Measurements from ENCODE around the gene ZDHHC8.

ZDHHC8 gene

DNA sequence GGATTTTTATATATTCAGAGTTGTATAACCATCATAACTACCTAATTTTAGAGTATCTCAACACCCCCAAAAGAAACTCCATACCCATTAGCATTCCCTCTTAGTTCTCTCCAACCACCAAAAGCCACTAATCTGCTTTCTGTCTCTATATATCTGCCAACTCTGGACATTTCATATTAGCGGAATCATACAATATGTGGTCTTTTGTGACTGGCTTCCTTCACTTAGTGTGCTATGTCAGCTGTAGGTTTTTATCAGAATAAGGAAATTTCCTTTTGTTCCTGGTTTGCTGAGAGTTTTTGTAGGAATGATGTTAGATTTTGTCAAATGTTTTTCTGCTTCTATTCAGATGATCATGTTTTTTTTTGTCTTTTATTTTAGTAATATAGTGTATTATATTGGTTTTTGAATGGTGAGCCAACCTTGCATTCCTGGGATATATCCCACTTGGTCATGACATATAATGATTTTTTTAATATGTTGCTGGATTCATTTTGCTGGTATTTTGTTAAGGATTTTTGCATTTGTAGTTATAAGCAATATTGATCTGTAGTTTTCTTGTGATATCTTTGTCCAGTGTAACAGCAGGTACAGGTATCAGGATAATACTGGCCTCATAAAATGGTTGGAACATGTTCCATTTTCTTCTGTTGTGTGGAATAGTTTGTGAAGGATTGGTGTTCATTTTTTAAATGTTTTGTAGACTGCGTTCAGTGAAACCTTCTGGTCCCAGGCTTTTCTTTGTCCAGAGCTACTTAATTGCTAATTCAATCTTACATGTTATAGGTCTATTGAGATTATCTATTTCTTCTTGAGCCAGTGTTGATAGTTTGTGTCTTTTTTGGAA, 34.8 kb upstream of the ZDHHC8 start:
- no peak for DNase-seq

DNA sequence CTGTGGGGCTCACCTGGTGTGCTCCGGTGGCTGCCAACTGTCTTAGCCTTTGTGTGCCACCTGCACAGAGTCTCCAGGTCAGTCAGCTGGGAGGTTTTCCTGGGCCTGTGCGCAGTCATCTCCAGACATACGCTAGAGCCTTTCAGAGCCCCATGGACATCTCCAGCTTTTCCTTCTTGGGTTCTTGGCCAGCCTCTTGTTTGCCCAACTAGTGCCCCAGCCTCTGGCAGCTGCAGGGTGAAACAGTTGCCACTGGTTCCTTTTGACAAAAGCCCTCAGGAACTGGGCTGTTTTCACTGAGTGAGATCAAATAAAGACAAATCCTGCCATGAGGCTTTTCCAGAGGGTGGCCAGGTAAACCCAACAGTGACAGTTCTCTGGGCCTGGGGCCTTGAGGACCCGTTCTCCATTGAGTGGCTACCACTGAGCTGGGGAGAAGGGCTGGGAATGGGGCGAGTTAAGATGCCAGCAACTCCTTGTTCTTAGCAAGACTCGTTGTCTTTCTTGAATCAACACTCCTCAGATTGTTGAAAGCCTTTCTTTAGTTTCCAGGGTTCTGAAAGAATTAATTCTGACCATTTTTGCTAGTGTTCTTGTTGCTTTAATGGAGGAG, 32.4 kb upstream of the ZDHHC8 start:
- no peak for DNase-seq

- no peak for DNase-seq
Measured at GRCh38 chr22:20101638-20102037, 30.0 kb upstream of the ZDHHC8 start.

DNA sequence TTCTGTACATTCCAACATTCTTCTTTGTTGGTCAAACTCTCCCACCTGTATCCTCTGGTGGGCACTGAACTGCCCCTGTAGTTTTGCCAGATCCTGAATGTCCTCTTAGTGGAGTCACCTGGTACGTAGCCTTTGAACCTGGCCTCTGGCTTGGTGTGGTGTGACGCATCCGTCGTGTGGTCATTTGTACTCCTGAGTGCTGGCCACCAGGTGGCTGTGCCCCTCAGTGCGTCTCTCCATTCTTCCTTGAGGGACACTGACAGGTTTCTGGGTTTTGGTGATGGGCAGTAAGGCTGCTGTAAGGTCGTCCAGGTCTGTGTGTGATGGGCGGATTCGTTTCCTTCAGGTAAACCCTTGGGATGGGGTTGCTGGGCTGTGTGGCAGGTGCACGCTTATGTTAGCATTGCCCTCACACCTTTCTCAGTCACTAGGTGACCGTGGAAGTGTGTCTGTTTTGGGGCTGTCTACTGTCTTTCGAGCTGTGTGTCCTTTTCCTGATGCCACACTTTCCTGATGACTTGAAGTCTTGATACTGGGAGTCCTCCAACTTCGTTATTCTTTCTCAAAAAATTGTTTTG, 29.3 kb upstream of the ZDHHC8 start:
- DNase-seq, result no peak

GRCh38 chr22:20105456-20106204, 26.0 kb upstream of the ZDHHC8 start:
- no peak for DNase-seq

- DNase-seq, result no peak
Measured at GRCh38 chr22:20106205-20106848, 25.3 kb upstream of the ZDHHC8 start.

DNA sequence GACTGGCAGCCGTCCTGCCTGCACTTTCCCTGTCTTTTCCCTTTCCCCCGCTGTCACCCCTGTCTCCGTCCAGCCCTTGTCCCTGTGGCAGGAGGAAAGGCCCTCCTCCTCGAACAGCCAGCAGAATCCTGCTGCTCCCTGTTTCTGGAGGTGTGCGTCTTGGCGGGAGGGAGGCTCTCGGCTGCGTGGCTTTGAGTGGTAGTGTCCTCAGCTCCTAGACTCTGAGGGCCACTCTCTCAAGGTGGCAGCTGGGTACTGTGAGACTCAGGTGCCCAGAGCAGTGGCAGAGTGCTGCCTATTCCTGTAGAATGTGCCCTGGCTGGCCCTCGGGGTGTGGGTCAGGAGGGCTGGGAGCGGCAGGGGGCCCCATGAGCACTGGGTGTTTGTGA, 24.8 kb upstream of the ZDHHC8 start:
- DNase-seq, result no peak

DNA sequence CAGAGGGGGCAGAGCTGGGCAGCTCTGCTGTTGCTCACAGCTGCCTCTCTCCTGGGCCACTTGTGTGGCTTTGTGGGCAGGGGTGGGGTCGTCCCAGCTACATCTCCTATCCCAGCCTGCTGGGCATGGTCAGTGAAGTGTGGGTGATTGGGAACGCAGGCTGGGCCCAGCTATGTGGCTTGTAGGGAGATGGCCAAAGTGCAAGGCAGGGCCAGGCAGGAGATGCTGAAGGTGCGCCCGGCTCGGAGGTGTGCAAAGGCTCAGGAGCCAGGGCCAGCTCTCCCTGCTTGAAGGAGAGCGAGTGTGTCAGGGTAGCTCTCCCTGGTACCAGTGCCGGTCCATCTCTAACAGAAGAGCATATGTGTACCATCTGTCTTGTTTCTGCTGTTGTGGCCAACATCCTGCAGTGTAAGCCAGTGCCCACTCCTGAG, 24.1 kb upstream of the ZDHHC8 start:
- no peak for DNase-seq

DNA sequence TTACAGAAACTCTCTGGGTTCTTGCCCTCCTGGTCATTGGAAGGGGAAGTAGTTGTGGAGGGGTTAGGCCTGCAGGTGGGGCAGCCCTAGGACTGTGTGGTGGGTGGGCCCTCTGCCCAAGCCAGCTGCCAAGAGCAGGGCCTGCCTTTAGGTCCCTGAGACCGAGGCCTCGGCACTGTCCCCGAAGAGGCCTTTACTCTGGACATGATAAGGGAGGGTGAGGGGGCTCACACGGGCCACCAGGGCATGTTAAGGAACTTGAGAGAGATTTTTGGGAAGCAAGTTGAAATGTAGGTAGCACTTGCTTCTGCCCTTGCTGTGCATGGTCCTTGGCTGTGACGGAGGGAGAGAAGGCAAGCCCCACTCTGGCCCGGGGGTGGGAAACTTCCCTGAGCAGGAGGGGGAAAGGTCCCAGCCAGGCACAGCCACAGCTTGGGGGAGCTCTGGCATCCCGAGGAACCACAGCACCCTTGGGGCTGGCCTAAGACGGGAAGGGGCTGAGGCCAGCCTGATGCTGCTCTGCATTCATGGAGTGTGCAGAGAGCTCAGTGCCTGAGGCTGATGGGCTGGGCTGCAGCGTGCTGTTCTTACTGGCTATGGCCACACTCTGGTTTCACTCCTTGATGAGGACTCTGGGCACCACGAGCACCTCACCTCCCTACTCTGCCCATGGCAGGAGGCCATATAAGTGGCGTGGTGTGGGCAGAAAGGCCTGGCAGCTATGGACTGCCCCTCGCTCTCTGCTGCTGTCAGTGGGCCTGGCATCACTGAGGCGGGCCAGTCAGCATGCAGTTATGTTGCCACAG, 23.4 kb upstream of the ZDHHC8 start:
- DNase-seq, result no peak

- DNase-seq, result no peak
Measured at GRCh38 chr22:20108757-20109230, 22.8 kb upstream of the ZDHHC8 start.

DNA sequence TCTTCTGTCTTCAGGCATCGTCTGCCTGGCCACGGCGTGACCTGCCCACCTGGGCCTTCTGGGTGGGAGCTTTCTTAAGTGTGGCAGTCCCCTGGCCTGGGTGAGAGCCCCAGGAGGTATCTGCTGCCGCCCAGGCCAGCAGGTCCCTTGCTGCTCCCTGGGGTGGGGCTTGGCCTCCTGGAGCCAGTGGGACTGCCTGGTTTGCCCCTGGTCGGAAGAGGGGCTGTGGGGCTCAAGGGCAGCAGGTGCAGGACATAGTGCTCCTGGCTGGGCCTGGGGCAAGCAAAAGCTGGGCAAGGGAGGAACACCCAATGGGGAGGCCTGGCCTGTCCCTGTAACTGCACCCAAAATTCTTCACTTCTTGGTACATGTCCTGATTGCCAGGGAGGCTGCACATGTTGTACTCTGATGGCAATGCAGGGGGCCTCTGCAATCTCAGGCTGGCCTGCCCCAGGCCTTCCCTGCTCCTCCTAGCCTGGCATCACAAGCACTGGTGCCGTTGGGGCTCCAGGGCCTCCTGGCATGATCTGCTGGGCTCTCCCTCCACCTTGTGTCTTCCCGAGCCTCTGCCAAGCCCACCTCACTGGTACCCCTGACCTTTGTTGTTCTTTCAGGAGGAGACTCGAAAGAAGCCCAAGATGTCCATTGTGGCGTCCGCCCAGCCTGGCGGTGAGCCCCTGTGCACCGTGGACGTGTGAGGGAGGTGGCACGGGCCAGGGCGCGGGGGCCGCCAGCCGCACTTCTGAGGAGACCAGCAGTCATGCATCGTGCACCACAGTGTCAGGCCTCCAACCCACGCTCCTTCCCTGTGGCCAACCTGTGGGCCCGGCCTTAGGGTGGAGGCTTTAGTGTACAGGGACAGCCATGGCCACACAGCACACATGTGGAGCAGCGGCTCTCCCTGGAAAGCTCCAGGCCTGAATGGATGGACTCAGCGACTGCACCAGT, 21.9 kb upstream of the ZDHHC8 start:
- DNase-seq, result no peak

DNA sequence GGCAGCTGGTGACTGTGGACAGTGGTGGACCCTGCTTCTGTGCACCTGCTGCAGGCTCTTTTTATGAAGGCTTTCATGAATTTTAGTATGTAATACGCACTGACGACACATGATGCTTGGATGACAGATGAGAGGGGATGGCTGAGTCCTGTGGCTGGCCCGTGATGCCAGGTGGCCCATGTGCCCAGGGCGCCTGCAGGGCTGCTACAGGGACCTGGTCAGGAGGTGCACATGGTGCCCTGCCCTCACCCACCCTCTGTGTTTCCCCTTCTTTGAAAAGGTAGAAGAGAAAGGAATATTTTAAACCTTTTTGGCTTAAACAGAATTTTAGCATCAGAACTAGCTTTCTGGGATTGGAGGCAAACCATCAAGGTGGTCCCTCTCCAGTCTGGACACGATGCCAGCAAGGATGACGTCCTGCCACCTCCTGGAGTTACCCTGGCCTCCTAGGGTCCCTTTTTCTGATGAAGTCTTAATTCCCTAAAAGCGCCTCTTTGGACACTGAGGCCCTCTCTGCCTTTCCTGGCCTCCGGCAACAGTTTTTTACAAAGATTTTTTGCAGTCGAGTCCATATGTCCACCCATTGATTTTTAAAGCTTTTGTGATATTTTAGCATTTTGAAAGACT, 21.1 kb upstream of the ZDHHC8 start:
- DNase-seq, result no peak

DNA sequence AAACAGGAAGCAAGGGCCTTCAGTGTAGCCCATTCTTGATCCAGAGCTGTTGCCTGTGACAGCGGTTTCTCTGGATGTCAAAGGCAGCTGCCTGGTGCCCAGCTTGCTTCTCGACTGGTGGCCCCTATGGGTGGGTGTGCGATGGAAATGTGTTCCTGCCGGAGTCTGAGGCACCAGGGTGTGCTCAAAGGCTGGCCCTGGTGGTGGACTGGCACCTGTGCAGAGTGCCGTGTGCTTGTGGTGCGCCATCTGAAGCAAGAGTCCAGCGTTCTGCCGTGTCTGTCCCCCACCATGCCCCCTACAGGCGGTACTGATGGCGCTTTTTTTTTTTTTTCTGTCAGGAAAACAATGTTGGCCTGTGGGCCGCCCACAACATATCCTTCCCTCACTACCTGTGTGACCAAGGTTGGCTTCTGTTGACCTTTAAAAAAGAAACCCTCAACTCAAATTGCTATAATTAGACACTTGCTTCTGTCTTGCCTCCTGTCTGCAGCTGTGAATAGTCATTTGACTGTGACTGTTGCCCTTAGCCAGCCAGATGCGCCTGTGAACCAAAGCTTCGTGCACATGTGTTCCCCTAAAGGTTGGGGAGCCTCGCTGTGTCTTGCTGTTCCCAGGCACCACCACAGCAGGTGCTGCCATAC, 20.4 kb upstream of the ZDHHC8 start:
- no peak for DNase-seq

DNA sequence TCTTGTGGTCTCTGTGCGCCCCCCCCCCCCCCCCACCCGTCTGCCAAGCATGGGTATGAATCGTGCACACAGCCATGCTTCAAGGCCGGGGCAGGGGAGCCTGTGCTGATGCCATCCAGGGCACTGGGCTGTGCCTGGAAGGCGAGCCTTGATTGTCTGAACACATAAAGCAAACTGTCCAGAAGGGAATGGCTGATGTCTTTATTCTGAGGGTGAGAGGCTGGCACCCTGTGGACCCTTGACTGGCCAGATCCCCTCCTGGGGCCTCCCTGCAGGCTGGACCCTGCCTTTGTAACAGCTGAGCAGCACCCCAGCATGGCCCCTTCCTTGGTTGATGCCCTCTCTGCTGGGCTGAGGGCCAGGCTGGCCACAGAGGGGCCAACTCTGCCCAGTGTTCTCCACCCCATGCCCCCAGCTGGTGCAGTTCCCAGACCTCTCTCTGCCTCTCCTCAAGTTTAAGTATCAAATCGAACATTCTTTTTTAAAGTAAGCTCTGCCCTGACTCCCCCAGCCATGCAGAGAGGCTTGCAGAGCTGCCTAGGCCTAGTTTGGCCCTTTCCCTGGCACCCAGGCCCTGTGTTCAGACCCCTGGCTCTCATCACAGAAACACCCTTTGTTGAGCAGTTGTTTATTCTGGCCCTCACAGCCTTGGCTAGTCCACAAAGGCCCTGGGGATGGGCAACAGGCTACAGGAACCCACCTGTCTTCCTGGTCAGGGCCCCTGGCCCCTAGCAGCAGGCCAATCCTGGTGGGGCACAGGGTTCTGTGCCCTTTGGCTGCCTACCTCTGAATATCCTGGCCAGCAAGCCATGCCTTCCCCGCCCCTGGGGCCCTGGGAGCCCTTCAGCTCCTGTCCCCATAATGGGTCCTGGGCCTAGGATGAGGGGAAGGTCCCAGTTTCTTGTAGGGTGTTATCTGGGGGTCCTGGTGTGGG, 19.6 kb upstream of the ZDHHC8 start:
- no peak for DNase-seq

GRCh38 chr22:20112623-20113511, 18.7 kb upstream of the ZDHHC8 start:
- no peak for DNase-seq

DNA sequence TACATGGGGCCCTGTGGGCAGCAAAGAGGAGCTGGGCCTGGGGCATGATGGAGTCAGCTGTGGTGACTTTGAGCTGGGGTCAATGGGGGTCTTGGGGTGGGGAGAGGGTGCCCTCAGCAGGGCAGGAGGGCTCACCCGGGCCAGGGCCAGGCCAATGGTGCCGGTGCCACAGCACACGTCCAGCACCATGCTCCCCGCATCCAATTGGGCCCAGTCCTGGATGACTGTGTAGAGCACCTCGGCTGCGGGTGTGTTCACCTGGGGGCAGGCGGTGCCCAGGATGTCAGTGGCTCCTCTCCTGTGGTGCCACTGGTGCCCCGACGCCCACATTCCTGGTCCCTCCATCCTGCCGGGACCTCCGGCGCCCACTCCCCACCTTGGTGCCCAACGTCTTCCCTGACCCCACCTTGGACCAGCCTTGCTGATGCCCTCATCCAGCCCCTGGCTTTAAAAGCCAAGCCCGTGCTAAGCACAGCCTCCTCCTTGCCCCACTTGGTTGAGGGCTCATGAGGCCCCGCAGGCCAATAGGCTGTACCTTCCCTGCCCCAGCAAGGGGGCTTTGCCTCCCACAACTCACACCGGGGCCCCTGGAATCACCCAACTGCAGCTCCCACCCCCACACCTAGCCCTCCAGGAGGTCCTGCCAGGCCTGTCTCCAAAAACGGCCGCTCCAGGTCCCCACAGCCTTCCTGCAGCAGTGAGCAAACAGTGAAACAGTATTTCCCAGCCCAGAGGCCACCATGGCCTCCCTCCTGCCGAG, 17.9 kb upstream of the ZDHHC8 start:
- DNase-seq, result no peak

All from NCI-H1930 (cell line).